ENCODE results near the gene ZBTB8A. TPM values are rescaled to one million over a fixed set of nuclear protein-coding genes. Genes with fewer than 3 reads are reported as not detected.
A peak's percentile ranks its signal among the peaks of the same experiment; 100 is the strongest.

ZBTB8A gene
- total RNA-seq, 2 experiments from 2014 or later = not detected

GRCh38 chr1:32606565-32607371 is 67.5 kb downstream of the ZBTB8A start:
- Mint-ChIP-seq H3K27me3 (no peaks in the 10 kb centered on the region), H3K36me3 (ENCODE audit: low read depth) (no peaks in the 10 kb centered on the region), H3K4me1 (ENCODE audit: low read depth) (no peaks in the 10 kb centered on the region), H3K4me3 (no peak overlapping the region), H3K27ac (no peak overlapping the region), H3K9me3 (no peaks in the 10 kb centered on the region)
- DNase-seq (no peak), ATAC-seq (ENCODE audit: poor library complexity) (no peak)
- H3K9me3 ChIP-seq (ENCODE audit: control insufficient read depth in 1 of 2, insufficient read depth in 1 of 2, low read length in 2 of 2) = no peaks in the 10 kb centered on the region
- peaks cover 6% of the 10 kb centered on the region for H3K4me1 ChIP-seq (ENCODE audit: insufficient read depth, low read length)
- H3K36me3 ChIP-seq (ENCODE audit: insufficient read depth, low read length) = no peaks in the 10 kb centered on the region
- CTCF ChIA-PET = no interaction called here
- no peak overlapping the region for H3K27ac ChIP-seq (ENCODE audit: low read depth in 1 of 2, low read length in 2 of 2)
- no peak overlapping the region for H3K4me3 ChIP-seq (ENCODE audit: low read length)
- H3K27me3 ChIP-seq (ENCODE audit: control insufficient read depth in 1 of 2, insufficient read depth in 2 of 2, low read length in 2 of 2) = peaks cover 0 to 5% of the 10 kb centered on the region in 2 experiments
- POLR2A ChIA-PET = no interaction called here
- TF ChIP-seq CTCF (IDR thresholded peaks at IDR 0.05) = no peak
- intact Hi-C loops (cut with DNase I, micrococcal nuclease) = no loop called here

- ChIA-PET CTCF (no interaction called here), POLR2A (interaction anchor here (0.7 kb wide), 1 partner anchor 44 kb away, joined by 6 read pairs; no protein-coding TSS in a partner anchor)
- Mint-ChIP-seq H3K27ac (no peak overlapping the region), H3K4me3 (no peak overlapping the region), H3K36me3 (ENCODE audit: low read depth) (no peaks in the 10 kb centered on the region), H3K27me3 (no peaks in the 10 kb centered on the region), H3K4me1 (ENCODE audit: low read depth) (peaks cover 6% of the 10 kb centered on the region), H3K9me3 (no peaks in the 10 kb centered on the region)
- intact Hi-C loops (cut with DNase I, micrococcal nuclease) = no loop called here
- TF ChIP-seq CTCF (IDR thresholded peaks at IDR 0.05) = no peak
- Histone ChIP-seq H3K27me3 (ENCODE audit: control insufficient read depth in 1 of 2, insufficient read depth in 2 of 2, low read length in 2 of 2) (peaks cover 3 to 5% of the 10 kb centered on the region in 2 experiments), H3K27ac (ENCODE audit: low read depth in 1 of 2, low read length in 2 of 2) (no peak overlapping the region), H3K36me3 (ENCODE audit: insufficient read depth, low read length) (no peaks in the 10 kb centered on the region), H3K4me3 (ENCODE audit: low read length) (no peak overlapping the region), H3K9me3 (ENCODE audit: control insufficient read depth in 1 of 2, insufficient read depth in 1 of 2, low read length in 2 of 2) (no peaks in the 10 kb centered on the region), H3K4me1 (ENCODE audit: insufficient read depth, low read length) (peaks cover 15% of the 10 kb centered on the region)
- DNase-seq = no peak
- no peak for ATAC-seq (ENCODE audit: poor library complexity)
These were observed 70.0 kb downstream of the ZBTB8A start for GRCh38 chr1:32609180-32609579.

- Mint-ChIP-seq H3K9me3 (no peaks in the 10 kb centered on the region), H3K36me3 (ENCODE audit: low read depth) (no peaks in the 10 kb centered on the region), H3K27me3 (no peaks in the 10 kb centered on the region), H3K27ac (no peak overlapping the region), H3K4me3 (peak overlapping the region; percentile 9), H3K4me1 (ENCODE audit: low read depth) (peaks cover 6% of the 10 kb centered on the region)
- Histone ChIP-seq H3K36me3 (ENCODE audit: insufficient read depth, low read length) (no peaks in the 10 kb centered on the region), H3K27ac (ENCODE audit: low read depth in 1 of 2, low read length in 2 of 2) (no peak overlapping the region), H3K4me3 (ENCODE audit: low read length) (peak overlapping the region; percentile 51), H3K27me3 (ENCODE audit: control insufficient read depth in 1 of 2, insufficient read depth in 2 of 2, low read length in 2 of 2) (peaks cover 3 to 5% of the 10 kb centered on the region in 2 experiments), H3K9me3 (ENCODE audit: control insufficient read depth in 1 of 2, insufficient read depth in 1 of 2, low read length in 2 of 2) (no peaks in the 10 kb centered on the region), H3K4me1 (ENCODE audit: insufficient read depth, low read length) (peaks cover 15% of the 10 kb centered on the region)
- DNase-seq (no peak), ATAC-seq (ENCODE audit: poor library complexity) (no peak)
- CTCF ChIA-PET = no interaction called here
- POLR2A ChIA-PET = no interaction called here
- intact Hi-C loops (cut with DNase I, micrococcal nuclease) = no loop called here
- TF ChIP-seq CTCF (IDR thresholded peaks at IDR 0.05) = no peak
These were observed 72.6 kb downstream of the ZBTB8A start for GRCh38 chr1:32611859-32612188.

Measured in CD4-positive, alpha-beta T cell (primary cell).